HCT116 (cell line): Measurements from ENCODE around the gene LEFTY2. TPM values are rescaled to one million over a fixed set of nuclear protein-coding genes. Genes with fewer than 3 reads are reported as not detected.

Experiments used
- ATAC-seq: fragments of 200-7000 bp; cut with Tn5 transposase; 2 replicates; pipeline ENCODE4 v1.9.1; 2020; ENCODE audit warnings: mild to moderate bottlenecking, moderate library complexity
- BruUV-seq: library from RNA; stranded (reverse); fragments of 400-500 nt; replicated peaks from 2 replicates; lab custom pipeline; 2021; lab: Mats Ljungman, UMichigan
- CTCF ChIA-PET: fragments of 300-600 bp; sonication (Branson Sonifier 250); formaldehyde crosslinking; loops from one replicate; lab custom pipeline; 2021; ENCODE audit warnings: antibody characterized with exemption; lab: Charles Lee
- POLR2A ChIA-PET: fragments of 300-600, 350-600 bp; sonication (Branson Sonifier 250); formaldehyde crosslinking; loops from one replicate; lab custom pipeline; 2021; ENCODE audit warnings: antibody characterized with exemption; lab: Charles Lee
- RAD21 ChIA-PET, 2 experiments: fragments of 300-600 bp; sonication (Branson Sonifier 250); formaldehyde crosslinking; loops; one replicate each; lab custom pipeline; 2023; ENCODE audit warnings: low total read pairs in 2 of 2; ENCODE audit not compliant: uncharacterized antibody in 2 of 2, unreplicated experiment in 2 of 2, low non-redundant PET in 1 of 2; lab: Charles Lee
- DNase-seq: peaks from one replicate; pipeline ENCODE4 v3.0.0-alpha.2; 2010; ENCODE audit warnings: low read depth, low spot score
- H2AFZ ChIP-seq: fragments of 200-600 bp; shearing (Covaris generic), sonication (generic); 2 replicates; pipeline ENCODE4 v1.6.1; 2017; ENCODE audit warnings: low read depth, mixed run types, mixed read lengths, antibody characterized with exemption, low read length; ENCODE audit not compliant: poor library complexity, severe bottlenecking
- H3K27ac ChIP-seq: 2 replicates; pipeline ENCODE4 v1.5.1; 2012; ENCODE audit warnings: low read depth, low read length
- H3K27me3 ChIP-seq: fragments of 200-600 bp; sonication (generic); 2 replicates; pipeline ENCODE4 v1.6.1; 2016; ENCODE audit warnings: mixed run types, low read length, mixed read lengths; ENCODE audit not compliant: insufficient read depth
- H3K36me3 ChIP-seq, 2 experiments: fragments of 200-500 bp in 1 of 2; fragments of 200-600 bp in 1 of 2; sonication (Bioruptor generic) in 1 of 2; sonication (generic) in 1 of 2; 2 replicates each; pipeline versions ENCODE4 v1.5.1 to v1.6.1; 2014 to 2016; ENCODE audit warnings: low read length in 2 of 2, inconsistent platforms in 1 of 2, mixed read lengths in 1 of 2, mixed run types in 1 of 2; ENCODE audit not compliant: insufficient read depth in 2 of 2, control insufficient read depth in 1 of 2
- H3K4me1 ChIP-seq, 2 experiments: fragments of 200-600 bp in 1 of 2; sonication (generic) in 1 of 2; 2 replicates each; pipeline versions ENCODE4 v1.5.1 to v1.6.1; 2012 to 2017; ENCODE audit warnings: low read length in 2 of 2, inconsistent platforms in 1 of 2, mild to moderate bottlenecking in 1 of 2, mixed read lengths in 1 of 2, mixed run types in 1 of 2, moderate library complexity in 1 of 2; ENCODE audit not compliant: insufficient read depth in 2 of 2, control insufficient read depth in 1 of 2
- H3K4me2 ChIP-seq: fragments of 200-600 bp; sonication (generic); 2 replicates; pipeline ENCODE4 v1.6.1; 2017; ENCODE audit warnings: mixed run types, low read length, mixed read lengths
- H3K4me3 ChIP-seq, 2 experiments: fragments of 200-600 bp in 1 of 2; sonication (generic) in 1 of 2; replicated peaks in 1 of 2; 2 replicates each; pipeline ENCODE4 v1.5.1; 2011 to 2016; ENCODE audit warnings: low read length in 2 of 2, control low read depth in 1 of 2, low read depth in 1 of 2, mild to moderate bottlenecking in 1 of 2, mixed read lengths in 1 of 2, mixed run types in 1 of 2
- H3K79me2 ChIP-seq: fragments of 200-600 bp; sonication (generic); 2 replicates; pipeline ENCODE4 v1.6.1; 2017; ENCODE audit warnings: mild to moderate bottlenecking, mixed run types, low read length, moderate library complexity, mixed read lengths; ENCODE audit not compliant: insufficient read depth
- H3K9ac ChIP-seq: fragments of 200-600 bp; sonication (generic); 2 replicates; pipeline ENCODE4 v1.6.1; 2016; ENCODE audit warnings: low read length, mixed read lengths
- H3K9me2 ChIP-seq: fragments of 200-600 bp; sonication (generic), shearing (Covaris generic); 2 replicates; pipeline ENCODE4 v1.6.1; 2017; ENCODE audit warnings: mixed run types, mild to moderate bottlenecking, moderate library complexity; ENCODE audit not compliant: insufficient read depth
- H3K9me3 ChIP-seq, 2 experiments: fragments of 200-500 bp in 1 of 2; fragments of 200-600 bp in 1 of 2; sonication (Bioruptor generic) in 1 of 2; sonication (generic) in 1 of 2; 2 replicates each; pipeline ENCODE4 v1.6.1; 2014 to 2017; ENCODE audit warnings: low read length in 2 of 2, mixed read lengths in 2 of 2, inconsistent platforms in 1 of 2, low read depth in 1 of 2, mild to moderate bottlenecking in 1 of 2, mixed run types in 1 of 2, moderate library complexity in 1 of 2; ENCODE audit not compliant: control insufficient read depth in 1 of 2, insufficient read depth in 1 of 2
- H4K20me1 ChIP-seq: fragments of 200-600 bp; sonication (generic), shearing (Covaris generic); 2 replicates; pipeline ENCODE4 v1.6.1; 2017; ENCODE audit warnings: mixed run types, mild to moderate bottlenecking, moderate library complexity; ENCODE audit not compliant: insufficient read depth
- ATF3 ChIP-seq: IDR thresholded peaks from 2 replicates; pipeline ENCODE4 v1.6.1; 2012
- CBX3 ChIP-seq: IDR thresholded peaks from 2 replicates; pipeline ENCODE4 v1.6.1; 2012; ENCODE audit warnings: low read depth
- CEBPB ChIP-seq: IDR thresholded peaks from 2 replicates; pipeline ENCODE4 v1.6.1; 2012; ENCODE audit warnings: low read depth
- EGR1 ChIP-seq: IDR thresholded peaks from 2 replicates; pipeline ENCODE4 v1.6.1; 2012; ENCODE audit warnings: low read depth
- EZH2phosphoT487 ChIP-seq: fragments of 200-600 bp; IDR thresholded peaks from 2 replicates; pipeline ENCODE4 v1.6.1; 2018; ENCODE audit warnings: antibody characterized with exemption, borderline replicate concordance
- FOSL1 ChIP-seq: IDR thresholded peaks from 2 replicates; pipeline ENCODE4 v1.6.1; 2012; ENCODE audit warnings: low read depth
- JUND ChIP-seq: IDR thresholded peaks from 2 replicates; pipeline ENCODE4 v1.6.1; 2012
- MAX ChIP-seq: IDR thresholded peaks from 2 replicates; pipeline ENCODE4 v1.6.1; 2012
- POLR2A ChIP-seq: IDR thresholded peaks from 2 replicates; pipeline ENCODE4 v1.7.0; 2011; ENCODE audit warnings: borderline replicate concordance; ENCODE audit not compliant: insufficient read depth, insufficient read length; ENCODE audit errors: extremely low read depth
- POLR2AphosphoS5 ChIP-seq: IDR thresholded peaks from 2 replicates; pipeline ENCODE4 v1.6.1; 2011; ENCODE audit warnings: mild to moderate bottlenecking, low read depth, low read length, moderate library complexity
- RAD21 ChIP-seq: IDR thresholded peaks from 2 replicates; pipeline ENCODE4 v1.6.1; 2012; ENCODE audit warnings: low read depth, mild to moderate bottlenecking
- SIN3A ChIP-seq: IDR thresholded peaks from 2 replicates; pipeline ENCODE4 v1.6.1; 2012; ENCODE audit warnings: low read depth
- SP1 ChIP-seq: IDR thresholded peaks from 2 replicates; pipeline ENCODE4 v1.6.1; 2012; ENCODE audit warnings: low read depth
- SRF ChIP-seq: IDR thresholded peaks from 2 replicates; pipeline ENCODE4 v1.6.1; 2012; ENCODE audit warnings: low read depth
- TCF7L2 ChIP-seq: IDR thresholded peaks from 2 replicates; pipeline ENCODE4 v1.7.0; 2011; ENCODE audit warnings: borderline replicate concordance, inconsistent platforms; ENCODE audit not compliant: insufficient read depth, insufficient read length; ENCODE audit errors: extremely low read depth
- YY1 ChIP-seq: IDR thresholded peaks from 2 replicates; pipeline ENCODE4 v1.6.1; 2011; ENCODE audit warnings: low read length, low read depth, moderate library complexity, mild to moderate bottlenecking; ENCODE audit not compliant: insufficient replicate concordance; ENCODE audit errors: extremely low read depth
- ZBTB33 ChIP-seq: IDR thresholded peaks from 2 replicates; pipeline ENCODE4 v1.6.1; 2011; ENCODE audit warnings: mild to moderate bottlenecking, low read length, moderate library complexity; ENCODE audit not compliant: insufficient replicate concordance; ENCODE audit errors: extremely low read depth
- ZFX ChIP-seq: fragments of 450-650 bp; IDR thresholded peaks from 2 replicates; pipeline ENCODE4 v1.6.1; 2017
- ZNF274 ChIP-seq: fragments of 200-500 bp; sonication (Bioruptor generic); IDR thresholded peaks from 2 replicates; pipeline ENCODE4 v1.6.1; 2014; ENCODE audit warnings: mild to moderate bottlenecking, low read depth, low read length, inconsistent platforms
- intact Hi-C: fragments of 100-400 bp; cut with micrococcal nuclease; formaldehyde crosslinking; loops from 2 replicates; pipeline ENCODE4 v1.10.0; 2022
- total RNA-seq: library from RNA; stranded (reverse); gene quantifications from one replicate; pipeline ENCODE4 v1.2.1, GENCODE V29; 2021; ENCODE audit not compliant: unreplicated experiment

The LEFTY2 gene
- total RNA-seq, 1 experiment from 2014 or later: not detected

- ATAC-seq (no peak), DNase-seq (no peak)
- Histone ChIP-seq H3K36me3 (peaks cover 36 to 67% of the 10 kb centered on the region in 2 experiments), H3K9me3 (peaks cover 4 to 8% of the 10 kb centered on the region in 2 experiments; a peak in 2 of 4 replicates), H2AFZ (no peak overlapping the region), H3K9me2 (no peaks in the 10 kb centered on the region), H3K4me3 (no peak overlapping the region), H3K27me3 (no peaks in the 10 kb centered on the region), H3K27ac (no peak overlapping the region), H3K4me1 (no peaks in the 10 kb centered on the region), H3K79me2 (peaks cover 22% of the 10 kb centered on the region), H4K20me1 (peaks cover 4% of the 10 kb centered on the region; the same call in 1 of the 2 replicates), H3K4me2 (no peak overlapping the region), H3K9ac (no peak overlapping the region)
- TF ChIP-seq CBX3: peak; percentile 53; the same call in 1 of the 2 replicates
- no peak for TF ChIP-seq EGR1
- ChIA-PET CTCF (no interaction called here), RAD21 (no interaction called here), POLR2A (interaction anchor here (0.6 to 1.0 kb wide), 2 partner anchors 8 to 538 kb away, joined by 3 to 5 read pairs; no protein-coding TSS in a partner anchor)
- intact Hi-C loops: no loop called here
- BruUV-seq: no TSS peak
These were observed 40.7 kb upstream of the LEFTY2 start for GRCh38 chr1:225981714-225982113.

- H3K9me2 ChIP-seq: no peaks in the 10 kb centered on the region
- H3K4me1 ChIP-seq: no peaks in the 10 kb centered on the region
- CTCF ChIA-PET: no interaction called here
- H2AFZ ChIP-seq: no peak overlapping the region
- no peaks in the 10 kb centered on the region for H4K20me1 ChIP-seq
- peaks cover 7% of the 10 kb centered on the region for H3K79me2 ChIP-seq
- H3K4me2 ChIP-seq: no peak overlapping the region
- H3K9ac ChIP-seq: no peak overlapping the region
- DNase-seq: no peak
- POLR2A ChIA-PET: no interaction called here
- BruUV-seq: no TSS peak
- no peak overlapping the region for H3K4me3 ChIP-seq
- no peak for ATAC-seq
- H3K9me3 ChIP-seq: peaks cover 4 to 8% of the 10 kb centered on the region in 2 experiments; a peak in 2 of 4 replicates
- intact Hi-C loops: no loop called here
- H3K27ac ChIP-seq: no peak overlapping the region
- RAD21 ChIA-PET: no interaction called here
- no peaks in the 10 kb centered on the region for H3K27me3 ChIP-seq
- H3K36me3 ChIP-seq: peaks cover 24 to 53% of the 10 kb centered on the region in 2 experiments
- no peak for TF ChIP-seq ZFX
- TF ChIP-seq CEBPB: no peak
- TF ChIP-seq EZH2phosphoT487: no peak
- TF ChIP-seq RAD21: no peak
- no peak for TF ChIP-seq POLR2AphosphoS5
- no peak for TF ChIP-seq MAX
- TF ChIP-seq ZNF274: no peak
- TF ChIP-seq ZBTB33: no peak
- no peak for TF ChIP-seq FOSL1
- no peak for TF ChIP-seq ATF3
- TF ChIP-seq EGR1: no peak
- no peak for TF ChIP-seq CBX3
- no peak for TF ChIP-seq POLR2A
- TF ChIP-seq SP1: no peak
- no peak for TF ChIP-seq SIN3A
- no peak for TF ChIP-seq SRF
- no peak for TF ChIP-seq YY1
- no peak for TF ChIP-seq JUND
- TF ChIP-seq TCF7L2: no peak
These were observed 39.2 kb upstream of the LEFTY2 start for GRCh38 chr1:225980005-225980836.
